Embryonic facial prominence (tissue), 1 donor: ENCODE results near the gene CBX8.

Experiments
- DNase-seq: peaks from one replicate; pipeline ENCODE4 v3.0.0-alpha.2; 2016; ENCODE audit errors: extremely low spot score

Gene CBX8

GRCh38 chr17:79796763-79797491 lies at the start of gene CBX8:
Gene CBX8 (minus strand): TSS chr17:79797077. CDS start chr17:79796998, 79 bp downstream.
- DNase-seq, result peak; percentile 99

DNA sequence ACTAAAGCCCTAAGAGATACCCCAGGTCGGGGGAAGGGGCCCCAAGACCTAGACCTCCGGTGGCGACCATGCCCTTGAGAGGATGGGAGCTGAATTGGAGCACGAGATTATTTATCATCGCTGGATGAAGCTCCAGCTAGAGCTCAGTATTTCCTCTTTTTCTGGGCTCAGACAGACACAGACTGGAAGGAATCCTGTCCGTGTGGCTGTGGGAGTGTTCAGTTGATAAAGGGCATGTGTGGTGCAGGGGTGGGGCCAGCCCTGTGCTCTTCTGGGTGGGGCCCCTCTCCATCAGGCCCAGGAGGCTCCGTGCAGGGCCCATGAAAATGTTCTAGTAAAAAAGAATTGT lies 48.7 kb upstream of the CBX8 start:
- DNase-seq, result no peak

DNA sequence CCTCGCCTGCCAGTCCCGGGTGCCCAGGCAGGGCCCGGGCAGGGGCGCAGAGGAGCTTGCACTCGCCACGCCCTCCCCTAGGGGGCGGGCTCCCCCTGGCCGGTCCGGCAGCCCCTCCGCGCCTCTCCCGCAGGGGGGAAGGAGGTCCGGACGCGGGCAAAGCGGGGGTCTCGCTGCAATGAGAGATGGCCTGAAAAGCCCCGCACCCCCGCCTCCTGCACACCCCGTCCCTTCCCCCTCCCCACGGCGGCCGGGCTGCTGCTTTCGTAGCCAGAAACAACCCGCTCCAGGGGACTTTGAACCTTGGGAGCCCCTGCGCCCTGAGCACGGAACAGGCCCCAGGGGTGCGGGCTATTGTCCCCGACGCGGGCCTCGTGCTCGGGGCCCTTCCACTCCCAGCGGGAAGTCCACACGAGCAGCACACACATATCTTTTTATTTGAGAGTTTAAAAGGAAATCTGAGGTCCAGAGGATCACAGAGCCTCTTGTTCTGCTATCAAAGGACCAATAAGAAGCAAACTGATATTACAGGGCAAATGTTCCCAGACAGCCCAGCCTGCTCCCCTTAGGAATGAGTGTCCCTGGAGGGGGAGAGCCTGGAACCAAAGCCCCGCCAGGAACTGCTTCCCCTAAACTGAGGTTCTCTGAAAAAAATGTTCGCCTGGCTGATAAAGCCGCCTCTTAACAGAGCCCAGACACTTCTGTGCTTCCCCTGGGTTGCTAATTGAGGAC lies 48.2 kb upstream of the CBX8 start:
- no peak for DNase-seq

DNA sequence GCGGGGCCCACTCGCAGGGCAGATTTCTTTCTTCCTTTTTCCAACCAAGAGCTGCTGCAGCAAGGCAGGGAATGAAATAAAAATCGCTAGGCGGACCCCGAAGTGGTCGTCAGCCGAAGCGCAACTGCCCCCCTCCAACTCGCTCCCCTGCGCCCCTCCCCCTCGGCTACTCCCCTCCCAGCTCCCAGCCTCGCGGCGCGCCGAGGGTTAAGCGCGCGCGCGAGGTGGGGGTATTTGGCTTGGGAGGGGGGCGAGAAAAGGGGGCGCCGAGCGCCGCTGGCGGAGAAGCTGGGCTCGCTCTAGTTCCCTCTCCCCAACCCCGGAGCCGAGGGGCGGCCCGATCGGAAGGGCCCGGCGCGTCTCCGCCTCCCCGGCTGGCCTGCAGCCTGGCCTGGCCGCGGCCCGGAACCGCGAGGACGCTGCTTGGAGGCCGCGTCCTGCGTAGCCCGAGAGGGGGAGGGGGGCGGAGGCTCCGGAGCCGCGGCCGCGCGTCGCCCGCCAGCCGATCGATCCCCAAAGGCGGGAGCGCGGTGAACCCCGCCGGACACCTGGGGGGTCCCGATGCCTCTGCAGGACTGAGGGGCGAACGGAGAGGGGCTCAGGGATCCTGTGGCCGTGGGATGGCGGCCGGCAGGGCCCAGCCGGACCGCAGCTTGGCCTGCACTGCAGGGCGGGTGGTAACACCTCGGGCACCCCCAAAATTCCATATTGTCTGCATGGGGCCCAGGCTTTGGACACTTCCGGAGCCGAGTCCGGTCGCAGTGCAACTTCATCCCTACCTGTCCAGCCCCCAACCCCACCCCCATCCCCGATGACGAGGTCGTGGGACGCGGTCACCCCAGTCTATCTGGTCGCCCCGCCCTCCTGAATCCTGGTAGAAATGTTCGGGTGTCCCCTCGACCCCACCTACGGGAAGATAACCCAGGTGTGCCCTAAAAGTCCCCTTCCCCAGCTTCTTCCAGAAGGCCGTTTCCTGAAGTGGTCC lies 47.2 kb upstream of the CBX8 start:
- no peak for DNase-seq

- no peak for DNase-seq
These were observed 46.6 kb upstream of the CBX8 start for GRCh38 chr17:79843474-79843815.

DNA sequence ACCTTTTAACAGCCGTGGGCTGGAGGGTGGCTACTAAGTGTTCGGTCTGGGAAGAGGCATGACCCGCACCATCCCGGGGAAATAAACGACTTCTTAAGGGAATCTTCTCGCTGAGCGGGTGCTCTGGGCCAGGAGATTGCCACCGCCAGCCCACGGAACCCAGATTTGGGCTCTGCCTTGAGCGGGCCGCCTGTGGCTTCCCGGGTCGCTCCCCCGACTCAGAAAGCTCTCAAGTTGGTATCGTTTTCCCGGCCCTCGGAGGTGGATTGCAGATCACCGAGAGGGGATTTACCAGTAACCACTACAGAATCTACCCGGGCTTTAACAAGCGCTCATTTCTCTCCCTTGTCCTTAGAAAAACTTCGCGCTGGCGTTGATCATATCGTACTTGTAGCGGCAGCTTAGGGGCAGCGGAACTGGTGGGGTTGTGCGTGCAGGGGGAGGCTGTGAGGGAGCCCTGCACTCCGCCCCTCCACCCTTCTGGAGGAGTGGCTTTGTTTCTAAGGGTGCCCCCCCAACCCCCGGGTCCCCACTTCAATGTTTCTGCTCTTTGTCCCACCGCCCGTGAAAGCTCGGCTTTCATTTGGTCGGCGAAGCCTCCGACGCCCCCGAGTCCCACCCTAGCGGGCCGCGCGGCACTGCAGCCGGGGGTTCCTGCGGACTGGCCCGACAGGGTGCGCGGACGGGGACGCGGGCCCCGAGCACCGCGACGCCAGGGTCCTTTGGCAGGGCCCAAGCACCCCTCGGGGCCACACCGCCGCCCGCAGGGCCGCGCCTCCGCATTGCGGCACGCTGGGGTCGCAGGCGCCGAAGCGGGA lies 46.0 kb upstream of the CBX8 start:
- DNase-seq, result no peak

DNA sequence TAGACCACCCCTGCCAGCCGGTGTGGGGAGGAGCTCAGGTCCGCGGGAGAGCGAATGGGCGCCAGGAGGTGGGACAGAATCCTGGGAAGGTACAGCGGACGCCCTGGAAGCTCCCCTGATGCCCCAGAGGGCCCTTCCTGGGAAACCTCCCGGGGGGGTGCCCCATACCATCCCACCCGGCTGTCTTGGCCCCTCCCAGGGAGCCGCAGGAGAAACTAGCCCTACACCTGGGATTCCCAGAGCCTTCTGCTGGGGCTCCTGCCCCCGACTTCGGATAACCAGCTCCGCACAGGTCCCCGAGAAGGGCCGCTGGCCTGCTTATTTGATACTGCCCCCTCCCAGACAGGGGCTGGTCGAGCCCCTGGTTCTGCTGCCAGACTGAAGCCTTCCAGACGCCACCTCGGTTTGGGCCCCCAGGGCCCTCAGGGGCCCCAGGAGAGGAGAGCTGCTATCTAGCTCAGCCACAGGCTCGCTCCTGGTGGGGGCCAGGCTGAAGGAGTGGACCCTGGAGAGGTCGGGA lies 45.3 kb upstream of the CBX8 start:
- DNase-seq, result no peak

- no peak for DNase-seq
These were observed 44.7 kb upstream of the CBX8 start for GRCh38 chr17:79841369-79842135.

DNA sequence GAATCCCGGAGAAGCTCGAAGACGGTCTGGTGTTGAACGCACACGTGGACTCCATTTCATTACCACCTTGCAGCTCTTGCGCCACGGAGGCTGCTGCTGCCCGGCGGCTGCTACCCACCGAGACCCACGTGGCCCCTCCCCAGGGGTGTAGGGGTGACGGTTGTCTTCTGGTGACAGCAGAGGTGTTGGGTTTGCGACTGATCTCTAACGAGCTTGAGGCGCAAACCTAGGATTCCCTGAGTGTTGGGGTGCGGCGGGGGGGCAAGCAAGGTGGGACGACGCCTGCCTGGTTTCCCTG lies 44.1 kb upstream of the CBX8 start:
- no peak for DNase-seq

DNA sequence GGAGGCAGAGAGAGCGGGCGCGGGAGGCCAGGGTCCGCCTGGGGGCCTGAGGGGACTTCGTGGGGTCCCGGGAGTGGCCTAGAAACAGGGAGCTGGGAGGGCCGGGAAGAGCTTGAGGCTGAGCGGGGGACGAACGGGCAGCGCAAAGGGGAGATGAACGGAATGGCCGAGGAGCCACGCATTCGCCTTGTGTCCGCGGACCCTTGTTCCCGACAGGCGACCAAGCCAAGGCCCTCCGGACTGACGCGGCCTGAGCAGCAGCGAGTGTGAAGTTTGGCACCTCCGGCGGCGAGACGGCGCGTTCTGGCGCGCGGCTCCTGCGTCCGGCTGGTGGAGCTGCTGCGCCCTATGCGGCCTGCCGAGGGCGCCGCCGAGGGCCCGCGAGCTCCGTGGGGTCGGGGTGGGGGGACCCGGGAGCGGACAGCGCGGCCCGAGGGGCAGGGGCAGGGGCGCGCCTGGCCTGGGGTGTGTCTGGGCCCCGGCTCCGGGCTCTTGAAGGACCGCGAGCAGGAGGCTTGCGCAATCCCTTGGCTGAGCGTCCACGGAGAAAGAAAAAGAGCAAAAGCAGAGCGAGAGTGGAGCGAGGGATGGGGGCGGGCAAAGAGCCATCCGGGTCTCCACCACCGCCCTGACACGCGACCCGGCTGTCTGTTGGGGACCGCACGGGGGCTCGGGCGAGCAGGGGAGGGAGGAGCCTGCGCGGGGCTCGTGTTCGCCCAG lies 43.6 kb upstream of the CBX8 start:
- no peak for DNase-seq

GRCh38 chr17:79839356-79840268 lies 42.7 kb upstream of the CBX8 start, which contains the start of gene CBX4:
Gene CBX4 (minus strand): TSS chr17:79839440. CDS start chr17:79839251, 189 bp downstream.
- peak; percentile 88 for DNase-seq

GRCh38 chr17:79838522-79839274 lies 41.8 kb upstream of the CBX8 start:
- peak; percentile 54 for DNase-seq

- DNase-seq, result no peak
These were observed 41.1 kb upstream of the CBX8 start for GRCh38 chr17:79837888-79838521.

DNA sequence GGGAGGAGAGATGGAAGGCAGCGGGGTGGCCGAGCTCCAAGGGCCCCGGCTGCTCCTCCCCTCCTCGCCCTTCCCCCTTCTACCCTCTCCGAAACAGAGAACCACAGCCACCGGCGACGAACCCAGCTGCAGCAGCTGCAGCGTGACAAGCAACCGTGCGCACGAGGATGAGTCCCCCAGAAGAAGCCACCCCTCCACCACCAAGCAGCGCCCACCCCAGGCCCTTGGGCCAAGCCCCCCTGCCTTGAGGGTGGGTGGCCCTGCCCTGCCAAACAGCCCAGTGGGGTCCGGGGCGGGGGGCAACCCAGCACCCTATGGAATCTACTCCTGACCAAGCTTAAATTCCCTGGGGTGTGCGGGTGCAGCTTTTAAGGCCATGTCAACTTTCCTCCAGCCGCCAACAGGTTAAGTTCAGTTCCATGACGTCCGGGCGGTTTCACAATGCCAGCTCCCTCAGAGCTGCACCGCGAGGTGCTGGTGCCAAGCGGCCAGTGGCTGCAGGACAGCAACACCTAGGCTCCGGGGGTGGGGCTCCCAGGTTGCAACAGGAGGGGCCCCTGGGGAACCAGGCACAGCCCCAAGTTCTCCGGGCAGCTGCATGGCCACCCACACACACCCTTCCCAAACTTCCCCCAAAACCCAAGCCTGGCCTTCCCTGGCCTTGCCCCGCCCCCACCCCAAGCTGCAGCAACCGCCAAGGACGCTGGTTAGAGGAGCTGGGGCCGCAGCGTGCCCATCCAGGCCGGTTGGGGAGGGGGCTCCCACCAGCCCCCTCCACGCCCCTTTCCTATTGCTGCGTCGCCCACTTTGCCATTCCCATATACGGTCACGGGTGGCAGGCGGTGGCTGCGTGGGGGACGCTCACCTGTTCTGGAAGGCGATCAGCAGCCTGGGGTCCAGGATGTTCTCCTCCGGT lies 40.4 kb upstream of the CBX8 start:
- no peak for DNase-seq

- no peak for DNase-seq
These were observed 39.7 kb upstream of the CBX8 start for GRCh38 chr17:79836510-79836971.

DNA sequence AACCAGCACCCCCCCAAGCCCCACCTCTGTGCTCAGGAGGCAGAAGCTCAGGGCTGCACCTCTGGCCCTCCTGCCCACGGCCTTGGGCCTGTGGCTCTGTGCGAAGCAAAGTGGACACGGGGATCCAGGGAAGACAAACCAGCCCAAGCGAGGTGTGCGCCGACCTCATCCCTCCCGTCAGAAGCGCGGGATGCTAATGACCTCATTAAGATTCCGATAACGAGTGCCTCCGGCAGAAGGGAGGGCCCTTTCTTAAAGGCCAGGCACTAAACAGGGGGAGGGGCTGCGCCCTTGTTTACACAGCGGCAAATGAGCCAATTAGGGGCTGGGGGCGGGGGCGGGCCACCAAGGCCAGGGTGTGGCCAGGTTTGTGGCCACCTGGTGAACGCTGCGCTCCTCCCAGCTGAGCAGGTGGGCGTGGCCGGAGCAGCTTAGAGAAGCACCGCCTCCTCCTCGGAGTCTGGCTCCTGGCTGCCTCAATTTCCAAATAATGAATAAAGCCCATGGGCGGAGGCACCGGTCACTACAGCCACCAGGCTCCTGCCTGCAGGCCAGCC lies 39.2 kb upstream of the CBX8 start:
- no peak for DNase-seq
